ENCODE measurements around the gene PLEKHM3. TPM values are rescaled to one million over a fixed set of nuclear protein-coding genes. Genes with fewer than 3 reads are reported as not detected.

PLEKHM3 gene
- total RNA-seq, 1 experiment from 2014 or later, result 8.4 TPM

DNA sequence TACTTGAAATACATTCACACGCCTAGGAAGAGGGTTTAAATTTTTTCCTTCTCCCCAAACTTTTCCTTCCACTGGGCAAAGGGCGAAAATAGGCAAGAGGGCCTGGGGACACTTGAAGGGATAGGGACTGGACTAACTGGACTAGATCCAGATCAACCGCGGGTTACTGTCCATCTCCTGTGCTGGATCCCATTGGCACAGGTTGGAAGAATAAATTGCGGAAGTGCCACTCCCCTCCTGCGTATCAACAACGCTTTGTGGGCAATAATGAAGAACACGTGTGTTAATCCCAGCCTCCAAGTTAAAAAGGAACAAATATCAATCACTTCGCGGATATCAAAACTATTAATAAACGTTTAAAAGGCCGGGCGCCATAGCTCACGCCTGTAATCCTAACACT is 253.9 kb downstream of the PLEKHM3 start:
- ChIA-PET POLR2A (ENCODE audit: unreplicated experiment) (no interaction called here), CTCF (no interaction called here)
- H3K4me1 ChIP-seq (replicated peaks; ENCODE audit: insufficient read depth), result peaks cover 10% of the 10 kb centered on the region
- no peaks in the 10 kb centered on the region for H3K27me3 ChIP-seq (ENCODE audit: insufficient read depth, low read depth)
- H3K36me3 ChIP-seq (ENCODE audit: low read depth), result no peaks in the 10 kb centered on the region
- no peaks in the 10 kb centered on the region for H4K20me1 ChIP-seq (ENCODE audit: insufficient read depth)
- no TSS peak for BruUV-seq (replicated peaks)
- no peak overlapping the region for H2AFZ ChIP-seq
- no peak overlapping the region for H3K27ac ChIP-seq
- TF ChIP-seq EZH2 (IDR thresholded peaks at IDR 0.05; ENCODE audit: low read depth), result no peak
- TF ChIP-seq, protein P1, sequence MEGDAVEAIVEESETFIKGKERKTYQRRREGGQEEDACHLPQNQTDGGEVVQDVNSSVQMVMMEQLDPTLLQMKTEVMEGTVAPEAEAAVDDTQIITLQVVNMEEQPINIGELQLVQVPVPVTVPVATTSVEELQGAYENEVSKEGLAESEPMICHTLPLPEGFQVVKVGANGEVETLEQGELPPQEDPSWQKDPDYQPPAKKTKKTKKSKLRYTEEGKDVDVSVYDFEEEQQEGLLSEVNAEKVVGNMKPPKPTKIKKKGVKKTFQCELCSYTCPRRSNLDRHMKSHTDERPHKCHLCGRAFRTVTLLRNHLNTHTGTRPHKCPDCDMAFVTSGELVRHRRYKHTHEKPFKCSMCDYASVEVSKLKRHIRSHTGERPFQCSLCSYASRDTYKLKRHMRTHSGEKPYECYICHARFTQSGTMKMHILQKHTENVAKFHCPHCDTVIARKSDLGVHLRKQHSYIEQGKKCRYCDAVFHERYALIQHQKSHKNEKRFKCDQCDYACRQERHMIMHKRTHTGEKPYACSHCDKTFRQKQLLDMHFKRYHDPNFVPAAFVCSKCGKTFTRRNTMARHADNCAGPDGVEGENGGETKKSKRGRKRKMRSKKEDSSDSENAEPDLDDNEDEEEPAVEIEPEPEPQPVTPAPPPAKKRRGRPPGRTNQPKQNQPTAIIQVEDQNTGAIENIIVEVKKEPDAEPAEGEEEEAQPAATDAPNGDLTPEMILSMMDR (conservative IDR thresholded peaks at IDR 0.05), result no peak
- no peak for DNase-seq
- H3F3A ChIP-seq (ENCODE audit: insufficient read depth, low read depth), result 0 out of 2 replicates have a peak, but pooled peaks cover 3% of the 10 kb centered on the region
- H3K79me2 ChIP-seq (ENCODE audit: low read depth), result 0 out of 2 replicates have a peak, but pooled peaks cover 10% of the 10 kb centered on the region
- intact Hi-C loops (cut with micrococcal nuclease; ENCODE audit: unreplicated experiment), result loop anchor here (2.0 kb wide), 1 partner anchor 75 kb away; no protein-coding TSS in a partner anchor
- no peaks in the 10 kb centered on the region for H3K9me2 ChIP-seq (ENCODE audit: insufficient read depth)
- no peak overlapping the region for H3K4me3 ChIP-seq
- no peak overlapping the region for H3K4me2 ChIP-seq
- H3K9me3 ChIP-seq (ENCODE audit: insufficient read depth, low read depth), result no peaks in the 10 kb centered on the region

Other genes with a start within 250 kb of the PLEKHM3 start
- not detected in 2 replicates for gene CRYGD, start 99.0 kb upstream of the PLEKHM3 start, total RNA-seq (2021)
- not detected in 2 replicates for gene CRYGC, start 104.3 kb upstream of the PLEKHM3 start, total RNA-seq (2021)
- not detected in 2 replicates for gene CRYGB, start 120.6 kb upstream of the PLEKHM3 start, total RNA-seq (2021)
- gene CRYGA, start 138.1 kb upstream of the PLEKHM3 start, total RNA-seq (2021), result not detected in 2 replicates
- gene C2orf80, start 164.5 kb upstream of the PLEKHM3 start, total RNA-seq (2021), result not detected in 2 replicates
- 193 and 227 TPM in 2 replicates for gene IDH1, start 229.5 kb upstream of the PLEKHM3 start, total RNA-seq (2021)
- gene PIKFYVE, start 240.7 kb upstream of the PLEKHM3 start, total RNA-seq (2021), result 11.7 and 14.6 TPM in 2 replicates